ENCODE data around the gene OXLD1.
A peak's percentile ranks its signal among the peaks of the same experiment; 100 is the strongest.
"Not testable (repeated sequence)": the region's sequence is repeated elsewhere in the genome, so short reads cannot be mapped to it uniquely, and the experiment has no call there.

OXLD1 gene

DNA sequence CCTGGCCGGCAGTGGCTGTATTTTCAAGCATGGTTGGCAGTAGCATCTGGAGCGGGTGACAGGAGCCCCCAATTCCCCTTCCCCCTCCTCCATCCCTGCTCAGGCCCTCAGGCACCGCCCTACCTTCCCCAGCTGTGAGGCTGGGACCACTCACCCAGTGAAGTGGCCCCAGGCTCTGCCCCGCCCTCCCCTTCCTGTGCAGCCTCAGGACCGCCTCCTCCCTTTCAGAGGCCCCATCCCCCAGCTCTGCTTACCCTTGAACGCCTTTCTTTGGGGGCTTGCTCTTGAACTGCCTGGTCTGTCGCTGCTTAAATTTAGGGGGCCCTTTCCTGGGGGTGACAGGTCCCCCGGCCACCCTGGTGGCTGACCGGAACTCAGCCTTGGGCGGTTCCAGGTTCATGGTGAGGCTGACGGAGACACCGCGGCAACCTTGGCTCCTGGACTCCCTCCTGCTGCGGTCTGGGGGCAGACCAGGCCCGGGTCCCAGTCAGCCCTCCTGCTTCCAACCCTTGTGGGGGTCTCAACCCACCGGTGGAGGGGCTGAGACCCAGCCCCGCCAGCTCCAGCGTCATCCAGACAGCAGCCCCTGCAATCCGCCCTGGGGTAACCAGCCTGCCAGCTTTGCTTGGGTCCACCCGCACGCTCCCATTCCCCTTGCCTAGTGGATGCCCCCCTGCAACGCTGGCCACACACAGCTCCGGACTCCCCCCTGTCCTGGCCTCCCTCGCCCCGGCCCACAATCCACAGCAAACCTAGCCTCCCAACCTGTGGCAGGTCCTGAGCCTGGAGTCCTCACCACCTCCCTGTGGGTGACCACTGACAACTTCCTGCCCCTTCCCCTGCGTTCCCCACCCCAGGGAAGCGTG lies 13.3 kb downstream of the OXLD1 start:
- peak; percentile 19 for DNase-seq (ENCODE audit: low read depth)

DNA sequence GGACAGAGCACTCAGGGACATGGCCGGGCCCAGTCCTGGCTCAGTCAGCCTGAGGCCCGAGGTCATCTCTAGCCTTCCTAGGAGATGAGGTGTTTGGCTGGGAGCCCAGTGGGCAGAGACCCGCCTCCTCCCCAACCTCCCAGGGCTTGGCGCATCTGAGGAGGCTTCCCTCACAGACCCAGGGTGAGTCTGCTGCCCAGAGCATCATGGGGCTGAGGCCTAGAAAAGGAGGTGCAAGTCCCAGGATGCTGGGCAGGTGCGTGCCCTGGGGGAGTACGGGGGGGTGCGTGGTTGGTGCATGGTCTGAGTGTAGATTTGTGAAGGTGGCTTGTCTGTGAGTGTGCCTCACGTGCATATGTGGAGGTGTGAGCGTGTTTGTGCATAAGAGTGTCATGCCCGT lies 14.7 kb downstream of the OXLD1 start:
- no peak for DNase-seq (ENCODE audit: low read depth)

GRCh38 chr17:81650951-81651350 lies 15.5 kb downstream of the OXLD1 start:
- DNase-seq (ENCODE audit: low read depth): no peak

DNA sequence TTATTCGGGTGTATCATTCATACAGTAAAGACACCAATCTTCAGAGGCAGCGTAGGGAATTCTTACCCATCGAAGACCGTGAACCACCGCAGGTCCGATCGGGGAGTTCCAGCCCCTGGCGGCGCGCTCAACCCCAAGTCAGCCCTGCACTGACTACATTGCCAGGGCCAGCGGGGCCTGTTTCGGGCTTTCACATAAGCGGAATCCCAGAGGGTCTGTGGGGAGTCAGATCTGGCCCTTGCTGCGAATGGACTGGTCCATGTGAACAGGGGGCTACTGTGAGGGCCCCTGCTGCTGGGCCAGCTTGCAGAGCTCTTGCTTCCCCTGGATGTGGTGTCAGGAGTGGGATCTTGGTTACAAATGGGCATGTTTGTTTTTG lies 17.7 kb downstream of the OXLD1 start:
- DNase-seq (ENCODE audit: low read depth): no peak

DNA sequence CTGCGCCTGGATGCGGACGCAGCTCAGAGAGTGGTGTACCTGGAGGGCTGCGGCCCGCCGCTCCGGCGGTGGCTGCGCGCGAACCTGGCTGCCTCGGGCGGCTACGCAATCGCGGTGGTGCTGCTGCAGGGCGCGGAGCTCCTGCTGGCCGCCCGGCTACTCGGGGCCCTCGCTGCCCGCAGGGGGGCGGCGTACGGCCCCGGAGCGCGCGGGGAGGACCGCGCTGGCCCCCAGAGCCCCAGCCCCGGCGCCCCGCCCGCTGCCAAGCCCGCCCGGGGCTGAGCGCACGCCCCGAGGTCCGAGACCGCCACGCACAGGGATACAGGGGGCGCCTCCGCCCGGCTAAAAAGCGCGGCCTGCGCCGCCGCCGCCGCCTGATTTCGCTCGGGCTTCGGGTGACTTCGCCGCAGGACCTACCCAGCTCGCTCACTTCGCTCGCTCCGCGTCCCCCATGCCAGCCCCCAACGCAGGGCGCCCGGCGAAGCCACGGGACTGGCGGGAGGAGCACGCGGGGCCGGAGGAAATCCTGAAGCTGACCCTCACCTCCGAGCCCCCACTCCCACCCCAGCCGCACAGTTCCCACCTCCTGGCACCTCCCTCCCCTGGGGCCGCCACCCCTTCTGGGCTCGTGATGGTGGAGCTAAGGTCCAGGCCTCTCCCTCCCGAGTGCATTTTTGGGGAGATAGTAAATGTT lies 18.2 kb downstream of the OXLD1 start:
- DNase-seq (ENCODE audit: low read depth): no peak

DNA sequence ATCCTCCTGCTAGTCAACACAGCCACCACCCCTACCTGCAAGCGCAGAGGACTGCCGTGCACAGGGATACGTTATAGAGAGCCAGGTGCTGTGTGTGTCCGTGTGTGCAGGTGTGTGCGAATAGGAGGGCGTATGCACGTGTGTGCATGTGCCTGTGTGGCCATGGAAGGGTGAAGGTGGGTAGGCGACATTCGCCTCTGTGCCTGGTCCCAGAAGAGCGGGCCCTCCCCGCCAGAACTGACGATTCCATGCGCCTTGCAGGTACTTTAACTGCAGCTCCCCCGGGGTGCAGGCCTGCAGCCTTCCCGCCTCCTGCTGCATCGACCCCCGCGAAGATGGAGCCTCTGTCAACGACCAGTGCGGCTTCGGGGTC lies 18.8 kb downstream of the OXLD1 start:
- no peak for DNase-seq (ENCODE audit: low read depth)

DNA sequence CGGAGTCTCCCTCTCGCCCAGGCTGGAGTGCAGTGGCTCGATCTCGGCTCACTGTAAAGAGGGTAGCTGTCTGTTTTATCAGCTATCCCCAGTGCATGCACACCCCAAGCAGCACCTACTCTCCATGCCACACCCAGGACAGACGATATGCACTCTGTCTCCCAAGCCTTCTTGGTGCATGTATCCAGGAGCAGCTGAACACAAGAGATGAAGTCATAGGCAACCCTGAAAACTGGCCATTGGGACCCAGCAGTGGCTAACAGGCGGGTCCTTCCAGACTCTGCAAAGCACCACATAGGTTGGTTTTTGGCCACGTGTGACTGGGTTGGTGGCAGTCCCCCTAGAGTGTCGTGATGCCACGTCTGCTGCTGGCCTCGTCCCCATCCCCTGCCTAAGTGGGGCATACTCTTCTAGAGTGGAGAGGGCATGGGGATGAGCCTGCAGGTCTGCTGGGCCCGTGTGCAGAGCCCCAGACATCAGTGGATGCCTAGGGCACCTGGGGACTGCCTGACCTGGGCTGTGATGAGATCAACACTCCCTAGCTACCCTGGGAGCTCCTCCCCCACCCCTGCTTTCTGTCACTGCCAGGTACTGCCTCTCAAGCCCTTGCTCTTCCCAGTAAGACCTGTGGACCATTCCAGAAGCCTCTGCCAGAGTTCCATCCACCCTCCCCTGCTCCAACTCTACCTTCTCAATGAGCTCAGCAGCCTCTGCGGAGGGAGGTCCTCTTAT lies 19.4 kb downstream of the OXLD1 start:
- no peak for DNase-seq (ENCODE audit: low read depth)

DNA sequence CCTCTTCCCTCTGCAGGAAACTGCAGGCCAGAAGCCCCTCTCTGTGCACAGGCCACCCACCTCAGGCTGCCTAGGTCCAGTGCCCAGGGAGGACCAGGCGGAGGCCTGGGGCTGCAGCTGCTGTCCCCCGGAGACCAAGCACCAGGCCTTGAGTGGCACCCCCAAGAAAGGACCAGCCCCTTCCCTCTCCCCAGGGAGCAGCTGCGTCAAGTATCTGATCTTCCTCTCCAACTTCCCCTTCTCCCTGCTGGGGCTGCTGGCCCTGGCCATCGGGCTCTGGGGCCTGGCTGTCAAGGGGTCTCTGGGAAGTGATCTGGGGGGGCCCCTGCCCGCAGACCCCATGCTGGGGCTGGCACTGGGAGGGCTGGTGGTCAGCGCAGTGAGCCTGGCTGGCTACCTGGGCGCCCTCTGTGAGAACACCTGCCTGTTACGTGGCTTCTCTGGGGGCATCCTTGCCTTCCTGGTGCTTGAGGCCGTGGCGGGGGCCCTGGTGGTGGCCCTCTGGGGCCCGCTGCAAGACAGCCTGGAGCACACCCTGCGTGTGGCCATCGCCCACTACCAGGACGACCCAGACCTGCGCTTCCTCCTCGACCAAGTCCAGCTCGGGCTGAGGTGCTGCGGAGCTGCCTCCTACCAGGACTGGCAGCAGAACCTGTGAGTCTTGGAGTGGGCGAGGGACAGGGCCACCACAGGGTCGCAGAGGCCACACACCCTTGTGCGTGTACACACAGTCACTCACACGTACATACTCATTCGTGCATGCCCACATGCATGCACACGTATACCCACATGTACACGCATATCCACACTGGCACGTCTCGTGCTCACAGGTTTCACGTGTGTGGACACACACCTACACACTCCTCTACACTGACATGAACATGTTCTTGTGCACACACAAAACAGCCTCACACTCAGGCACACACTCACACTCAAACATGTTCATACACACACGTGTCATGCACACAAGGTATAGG lies 21.1 kb downstream of the OXLD1 start:
- no peak for DNase-seq (ENCODE audit: low read depth)

- no peak for DNase-seq (ENCODE audit: low read depth)
Measured at GRCh38 chr17:81644496-81644895, 21.9 kb downstream of the OXLD1 start.

GRCh38 chr17:81641825-81642489 lies 24.4 kb downstream of the OXLD1 start:
- DNase-seq (ENCODE audit: low read depth): no peak

GRCh38 chr17:81640011-81640410 lies 26.4 kb downstream of the OXLD1 start:
- DNase-seq (ENCODE audit: low read depth): no peak

DNA sequence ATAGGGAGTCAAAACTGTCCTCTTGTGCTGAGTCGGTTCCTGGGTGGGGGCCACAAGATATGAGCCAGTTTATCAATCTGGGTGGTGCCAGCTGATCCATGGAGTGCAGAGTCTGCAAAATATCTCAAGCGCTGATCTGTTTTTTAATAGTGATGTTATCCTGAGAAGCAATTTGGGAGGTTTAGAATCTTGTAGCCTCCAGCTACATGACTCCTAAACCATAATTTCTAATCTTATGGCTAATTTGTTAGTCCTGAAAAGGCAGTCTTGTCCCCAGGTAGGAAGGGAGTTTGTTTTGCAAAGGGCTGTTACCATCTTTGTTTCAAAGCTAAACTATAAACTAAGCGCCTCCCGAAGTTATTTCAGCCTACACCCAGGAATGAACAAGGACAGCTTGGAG lies 27.7 kb downstream of the OXLD1 start:
- no peak for DNase-seq (ENCODE audit: low read depth)

GRCh38 chr17:81636505-81637288 lies 29.7 kb downstream of the OXLD1 start, which contains the start of the genes NPLOC4 and TSPAN10:
NPLOC4 (minus strand) TSS chr17:81637112; CDS start chr17:81636930, 182 bp downstream.
TSPAN10 (plus strand) TSS chr17:81637196; CDS start chr17:81642413, 5,217 bp downstream.
- peak; percentile 76 for DNase-seq (ENCODE audit: low read depth)

DNA sequence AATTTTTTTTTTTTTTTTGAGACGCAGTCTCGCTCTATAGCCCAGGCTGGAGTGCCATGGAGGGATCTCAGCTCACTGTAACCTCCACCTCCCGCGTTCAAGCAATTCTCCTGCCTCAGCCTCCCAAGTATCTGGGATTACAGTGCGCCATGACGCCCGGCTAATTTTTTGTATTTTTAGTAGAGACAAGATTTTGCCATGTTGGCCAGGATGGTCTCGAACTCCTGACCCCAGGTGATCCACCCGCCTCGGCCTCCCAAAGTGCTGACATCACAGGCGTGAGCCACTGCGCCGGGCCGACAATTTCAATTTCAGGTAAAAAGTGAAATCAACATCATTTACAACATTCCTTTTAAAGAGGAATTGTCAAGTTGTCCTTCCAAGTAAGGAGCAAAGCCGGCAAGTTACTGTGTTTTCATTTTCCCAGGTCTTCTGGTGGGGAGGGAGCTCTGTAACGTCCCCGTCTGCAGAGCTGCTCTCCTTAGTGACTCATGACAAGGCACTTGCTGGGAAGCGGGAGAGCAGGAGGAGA lies 30.4 kb downstream of the OXLD1 start:
- no peak for DNase-seq (ENCODE audit: low read depth)

GRCh38 chr17:81635431-81635830 lies 31.0 kb downstream of the OXLD1 start:
- DNase-seq (ENCODE audit: low read depth): no peak

DNA sequence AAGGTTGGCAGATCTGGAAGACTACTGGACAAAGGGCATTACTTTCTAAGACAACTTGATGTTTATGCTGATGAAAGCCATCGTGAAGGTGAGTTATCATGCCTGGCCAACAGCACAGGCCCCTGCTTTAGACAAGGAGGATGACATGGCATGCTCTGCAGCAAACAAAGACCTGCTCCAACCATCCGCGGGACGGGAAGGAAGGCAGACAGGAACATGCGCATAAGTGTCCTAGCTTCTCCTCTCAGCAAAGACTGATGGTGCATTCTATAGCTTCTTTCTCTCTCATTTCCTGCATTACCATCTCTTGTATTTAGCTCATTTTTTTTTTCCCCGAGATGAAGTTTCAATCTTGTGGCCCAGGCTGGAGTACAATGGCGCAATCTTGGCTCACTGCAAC lies 34.9 kb downstream of the OXLD1 start:
- DNase-seq (ENCODE audit: low read depth): no peak

DNA sequence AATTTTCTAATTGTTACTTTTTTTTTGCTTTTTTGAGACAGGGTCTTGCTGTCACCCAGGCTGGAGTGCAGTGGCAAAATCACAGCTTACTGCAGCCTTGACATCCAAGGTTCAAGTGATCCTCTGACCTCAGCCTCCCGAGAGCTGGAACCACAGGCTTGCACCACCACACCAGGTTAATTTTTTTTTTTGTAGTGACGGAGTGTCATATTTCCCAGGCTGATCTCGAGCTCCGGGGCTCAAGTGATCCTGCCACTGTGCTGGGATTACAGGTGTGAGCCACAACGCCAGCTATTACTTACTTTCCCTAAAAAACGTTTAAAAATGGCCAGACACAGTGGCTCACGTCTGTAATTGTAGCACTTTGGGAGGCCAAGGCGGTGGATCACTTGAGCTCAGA lies 36.1 kb downstream of the OXLD1 start:
- DNase-seq (ENCODE audit: low read depth): no peak

- no peak for DNase-seq (ENCODE audit: low read depth)
Measured at GRCh38 chr17:81621494-81622130, 44.8 kb downstream of the OXLD1 start.

DNA sequence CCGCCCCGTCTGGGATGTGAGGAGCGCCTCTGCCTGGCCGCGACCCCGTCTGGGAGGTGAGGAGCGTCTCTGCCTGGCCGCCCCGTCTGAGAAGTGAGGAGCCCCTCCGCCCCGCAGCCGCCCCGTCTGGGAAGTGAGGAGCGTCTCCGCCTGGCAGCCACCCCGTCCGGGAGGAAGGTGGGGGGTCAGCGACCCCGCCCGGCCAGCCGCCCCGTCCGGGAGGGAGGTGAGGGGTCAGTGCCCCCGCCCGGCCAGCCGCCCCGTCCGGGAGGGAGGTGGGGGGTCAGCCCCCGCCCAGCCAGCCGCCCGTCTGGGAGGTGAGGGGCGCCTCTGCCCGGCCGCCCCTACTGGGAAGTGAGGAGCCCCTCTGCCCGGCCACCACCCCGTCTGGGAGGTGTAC lies 48.1 kb downstream of the OXLD1 start:
- DNase-seq (ENCODE audit: low read depth): not testable (repeated sequence)

All from stimulated activated CD8-positive, alpha-beta memory T cell treated with anti-CD3 and anti-CD28 coated beads, Interleukin-4, amount 100 ng/mL, for 24 hours (primary cell).